NT2/D1 (cell line): Measurements from ENCODE around the gene KCNJ6.

Experiments
- DNase-seq: peaks from one replicate; pipeline ENCODE4 v3.0.0-alpha.2; 2011; ENCODE audit warnings: low read depth, low spot score
- H3K27me3 ChIP-seq: 2 replicates; pipeline ENCODE4 v1.6.0; 2011; ENCODE audit warnings: mild to moderate bottlenecking; ENCODE audit not compliant: insufficient read length, insufficient read depth
- H3K36me3 ChIP-seq: 2 replicates; pipeline ENCODE4 v1.6.1; 2011; ENCODE audit warnings: mild to moderate bottlenecking, low read length, mixed read lengths; ENCODE audit not compliant: insufficient read depth, insufficient read length
- H3K4me1 ChIP-seq: 2 replicates; pipeline ENCODE4 v1.5.1; 2011; ENCODE audit not compliant: insufficient read depth, insufficient read length
- H3K4me3 ChIP-seq: 2 replicates; pipeline ENCODE4 v1.5.1; 2011; ENCODE audit warnings: low read depth; ENCODE audit not compliant: insufficient read length
- H3K9ac ChIP-seq: 2 replicates; pipeline ENCODE4 v1.6.0; 2011; ENCODE audit warnings: low read depth; ENCODE audit not compliant: insufficient read length
- H3K9me3 ChIP-seq: 2 replicates; pipeline ENCODE4 v1.5.1; 2011; ENCODE audit warnings: mild to moderate bottlenecking, low read length; ENCODE audit not compliant: insufficient read depth
- SUZ12 ChIP-seq: IDR thresholded peaks from 2 replicates; pipeline ENCODE4 v1.6.1; 2011; ENCODE audit not compliant: insufficient read length, insufficient read depth; ENCODE audit errors: extremely low read depth
- YY1 ChIP-seq: IDR thresholded peaks from 2 replicates; pipeline ENCODE4 v1.6.1; 2011; ENCODE audit not compliant: insufficient read length, insufficient read depth
- ZNF274 ChIP-seq: IDR thresholded peaks from 2 replicates; pipeline ENCODE4 v1.6.1; 2011; ENCODE audit warnings: mild to moderate bottlenecking, low read depth, low read length

The KCNJ6 gene

GRCh38 chr21:37886120-37886519, 30.1 kb downstream of the KCNJ6 start:
- Histone ChIP-seq H3K9ac (no peak overlapping the region), H3K27me3 (no peaks in the 10 kb centered on the region), H3K36me3 (no peaks in the 10 kb centered on the region), H3K4me1 (no peaks in the 10 kb centered on the region), H3K9me3 (peaks cover 5% of the 10 kb centered on the region; the same call in 1 of the 2 replicates), H3K4me3 (no peak overlapping the region)
- TF ChIP-seq ZNF274 (no peak), YY1 (no peak), SUZ12 (no peak)
- DNase-seq, result no peak

GRCh38 chr21:37878946-37879660, 37.2 kb downstream of the KCNJ6 start:
- H3K36me3 ChIP-seq, result no peaks in the 10 kb centered on the region
- no peak for DNase-seq
- no peaks in the 10 kb centered on the region for H3K27me3 ChIP-seq
- TF ChIP-seq ZNF274 (no peak), SUZ12 (no peak), YY1 (no peak)
- no peak overlapping the region for H3K4me3 ChIP-seq
- no peaks in the 10 kb centered on the region for H3K9me3 ChIP-seq
- no peaks in the 10 kb centered on the region for H3K4me1 ChIP-seq
- H3K9ac ChIP-seq, result no peak overlapping the region

GRCh38 chr21:37877888-37878684, 38.2 kb downstream of the KCNJ6 start:
- H3K27me3 ChIP-seq, result no peaks in the 10 kb centered on the region
- DNase-seq, result no peak
- TF ChIP-seq YY1 (no peak), ZNF274 (no peak), SUZ12 (no peak)
- H3K4me1 ChIP-seq, result no peaks in the 10 kb centered on the region
- H3K9ac ChIP-seq, result no peak overlapping the region
- no peak overlapping the region for H3K4me3 ChIP-seq
- H3K9me3 ChIP-seq, result no peaks in the 10 kb centered on the region
- H3K36me3 ChIP-seq, result no peaks in the 10 kb centered on the region

GRCh38 chr21:37877171-37877570, 39.1 kb downstream of the KCNJ6 start:
- Histone ChIP-seq H3K9me3 (no peaks in the 10 kb centered on the region), H3K36me3 (no peaks in the 10 kb centered on the region), H3K27me3 (no peaks in the 10 kb centered on the region), H3K4me3 (no peak overlapping the region), H3K9ac (no peak overlapping the region), H3K4me1 (no peaks in the 10 kb centered on the region)
- DNase-seq, result no peak
- no peak for TF ChIP-seq ZNF274
- no peak for TF ChIP-seq YY1
- no peak for TF ChIP-seq SUZ12

- H3K9ac ChIP-seq, result no peak overlapping the region
- TF ChIP-seq YY1, result no peak
- H3K9me3 ChIP-seq, result no peaks in the 10 kb centered on the region
- H3K4me1 ChIP-seq, result no peaks in the 10 kb centered on the region
- H3K36me3 ChIP-seq, result no peaks in the 10 kb centered on the region
- no peaks in the 10 kb centered on the region for H3K27me3 ChIP-seq
- no peak for DNase-seq
- H3K4me3 ChIP-seq, result no peak overlapping the region
Observed at GRCh38 chr21:37876561-37876960, 39.7 kb downstream of the KCNJ6 start.

- Histone ChIP-seq H3K9me3 (no peaks in the 10 kb centered on the region), H3K4me1 (no peaks in the 10 kb centered on the region), H3K27me3 (no peaks in the 10 kb centered on the region), H3K4me3 (no peak overlapping the region), H3K9ac (no peak overlapping the region), H3K36me3 (no peaks in the 10 kb centered on the region)
- DNase-seq, result no peak
- TF ChIP-seq YY1 (no peak), ZNF274 (no peak), SUZ12 (no peak)
Observed at GRCh38 chr21:37874904-37875780, 41.1 kb downstream of the KCNJ6 start.

- no peak for TF ChIP-seq YY1
- no peak for TF ChIP-seq ZNF274
- H3K9ac ChIP-seq, result no peak overlapping the region
- H3K4me1 ChIP-seq, result no peaks in the 10 kb centered on the region
- H3K36me3 ChIP-seq, result no peaks in the 10 kb centered on the region
- DNase-seq, result no peak
- no peaks in the 10 kb centered on the region for H3K27me3 ChIP-seq
- H3K4me3 ChIP-seq, result no peak overlapping the region
- H3K9me3 ChIP-seq, result no peaks in the 10 kb centered on the region
Observed at GRCh38 chr21:37874481-37874880, 41.8 kb downstream of the KCNJ6 start.
